Stimulated activated CD8-positive, alpha-beta memory T cell treated with anti-CD3 and anti-CD28 coated beads, Interleukin-2, amount 100 ng/mL, for 1 hour (primary cell): ENCODE measurements around the gene ZNF182.
A peak's percentile ranks its signal among the peaks of the same experiment; 100 is the strongest.
"Not testable (repeated sequence)": the region's sequence is repeated elsewhere in the genome, so short reads cannot be mapped to it uniquely, and the experiment has no call there.

Source experiments
- DNase-seq, 2 donors: peaks; one replicate each; pipeline ENCODE4 v3.0.0-alpha.2; 2020; ENCODE audit warnings: low read depth in 2 of 2

The ZNF182 gene

DNA sequence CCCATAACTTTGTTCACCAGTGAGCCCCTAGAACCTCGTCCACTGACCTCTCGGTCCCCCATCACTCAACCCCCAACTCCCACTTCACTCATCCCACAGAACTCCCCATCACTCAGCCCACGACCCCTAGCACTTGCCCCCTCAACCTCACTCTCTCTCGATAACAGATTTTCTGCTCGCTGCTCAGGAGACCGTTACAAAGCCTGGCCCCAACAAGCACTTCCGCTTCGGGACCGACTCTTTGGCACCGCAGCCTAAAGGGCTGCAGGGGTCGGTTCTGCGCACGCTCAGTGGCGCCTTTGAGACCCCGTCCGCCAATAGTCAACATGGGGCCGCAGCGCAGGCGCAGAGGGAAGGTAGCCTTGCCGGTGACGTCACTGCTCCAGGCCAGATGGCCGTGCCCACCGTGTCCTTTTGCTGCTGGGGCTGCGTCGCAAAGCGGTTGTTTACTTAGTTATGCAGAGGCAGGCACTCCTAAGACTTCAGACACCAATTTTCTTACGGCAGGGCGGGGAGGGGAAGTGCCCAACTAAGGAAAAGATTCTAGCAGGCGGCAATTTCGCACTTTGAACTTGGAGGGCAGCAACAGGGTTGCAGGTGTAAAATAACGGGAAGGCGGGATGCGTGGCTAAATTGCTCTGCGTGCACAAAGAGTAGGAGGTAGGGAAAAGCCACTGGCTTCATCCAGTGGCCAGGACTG lies at the start of gene ZNF182:
Gene ZNF182 (minus strand): TSS at position 232 of the 700 bp plus-strand sequence. CDS start 1,380 bp downstream, outside the sequence.
- DNase-seq = peak; percentile 79 to 84

DNA sequence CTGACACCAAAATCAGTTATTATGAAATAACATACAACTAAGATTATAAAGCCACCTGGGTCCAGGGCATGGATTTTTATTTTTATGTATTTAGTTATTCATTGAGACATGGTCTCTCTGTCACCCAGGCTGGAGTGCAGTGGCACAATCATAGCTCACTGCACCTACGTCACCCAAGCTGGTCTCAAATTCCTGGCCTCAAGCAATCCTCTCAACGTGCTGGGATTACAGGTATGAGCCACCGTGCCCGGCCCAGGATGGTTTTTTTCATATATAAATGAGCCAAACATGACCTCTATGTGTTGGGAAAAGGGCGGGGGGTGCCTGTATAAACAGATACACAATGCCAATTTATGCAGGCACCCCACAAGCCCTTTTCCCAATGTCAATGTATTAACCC lies 43.1 kb upstream of the ZNF182 start:
- no peak for DNase-seq

DNA sequence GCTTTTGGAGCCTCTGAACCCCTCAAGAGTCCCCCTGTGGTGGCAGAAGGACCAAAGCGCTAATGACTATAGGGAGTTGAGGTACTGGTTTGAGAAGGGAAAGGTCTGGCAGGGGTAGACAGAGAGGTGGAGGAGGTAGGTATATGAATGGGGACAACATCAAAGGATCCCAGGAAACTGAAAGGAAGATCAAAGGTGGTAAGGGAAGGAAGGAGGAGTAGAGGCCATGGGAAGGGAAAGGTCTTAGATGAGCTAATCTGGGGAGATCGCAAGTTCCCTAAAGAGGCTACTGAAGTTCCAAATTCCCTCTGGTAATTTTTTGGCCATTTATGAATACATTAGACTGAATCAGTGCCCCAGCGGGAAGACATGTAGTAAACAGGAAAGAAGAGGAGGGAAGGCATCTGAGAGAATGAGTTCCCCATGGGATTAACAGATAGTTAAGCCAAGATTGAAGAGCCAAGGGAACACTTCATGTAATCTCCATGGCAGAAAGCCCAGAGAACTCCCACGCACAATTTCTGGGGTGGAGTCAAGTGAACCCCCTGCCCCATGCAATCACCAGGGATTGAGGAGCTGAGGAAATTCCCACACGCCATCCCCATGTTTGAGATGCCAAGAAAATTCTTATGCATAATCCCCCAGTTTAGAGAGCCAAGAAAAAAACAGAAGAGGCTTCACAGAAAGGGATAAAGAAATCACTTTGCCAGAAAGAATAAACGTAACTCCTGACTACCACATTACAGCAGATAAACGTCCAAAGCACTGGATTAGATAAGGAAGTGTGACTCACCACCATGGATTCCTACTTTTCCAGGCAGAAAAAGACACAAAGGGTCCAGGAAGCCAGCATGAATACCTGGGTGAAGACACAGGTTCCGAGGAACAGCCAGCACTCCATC lies 41.9 kb upstream of the ZNF182 start:
- no peak for DNase-seq

DNA sequence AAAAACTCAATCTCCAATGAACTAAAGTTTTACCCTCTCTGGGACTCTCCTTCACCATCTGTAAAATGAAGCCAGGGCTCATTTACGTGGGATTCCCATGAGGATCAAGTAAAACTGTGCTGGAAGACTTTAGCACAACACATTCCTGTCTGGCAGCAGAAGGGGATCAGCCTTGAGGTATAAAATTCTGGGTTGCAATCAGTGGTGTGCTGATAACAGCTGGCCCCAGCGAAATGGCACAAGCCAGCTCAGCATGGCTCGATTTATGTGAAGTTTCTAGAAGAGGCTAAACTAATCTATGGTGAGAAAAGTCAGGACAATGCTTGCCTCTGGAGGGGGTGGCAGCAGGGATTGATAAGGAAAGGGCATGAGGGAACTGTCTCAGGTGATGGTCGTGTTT lies 39.3 kb upstream of the ZNF182 start:
- DNase-seq = no peak

DNA sequence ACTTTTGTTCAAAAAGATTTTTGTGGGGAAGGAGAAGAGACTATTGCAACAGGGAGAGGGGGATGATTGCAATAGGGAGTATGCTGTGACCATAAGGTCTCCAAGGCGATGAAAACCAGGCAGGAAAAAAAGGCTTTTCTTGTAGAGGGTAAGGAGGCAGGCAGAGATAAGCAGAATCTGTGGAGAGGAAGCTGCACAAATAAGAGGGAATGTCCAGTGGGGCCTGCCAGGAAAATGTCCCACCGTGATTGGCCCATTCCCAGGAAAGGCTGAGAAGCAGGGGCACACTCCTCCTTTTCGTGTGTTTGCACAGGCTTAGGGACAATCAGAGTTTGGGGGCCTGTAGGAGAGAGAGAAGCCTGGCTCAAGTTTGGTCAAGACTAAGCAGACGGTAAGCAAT lies 32.1 kb upstream of the ZNF182 start:
- no peak for DNase-seq

DNA sequence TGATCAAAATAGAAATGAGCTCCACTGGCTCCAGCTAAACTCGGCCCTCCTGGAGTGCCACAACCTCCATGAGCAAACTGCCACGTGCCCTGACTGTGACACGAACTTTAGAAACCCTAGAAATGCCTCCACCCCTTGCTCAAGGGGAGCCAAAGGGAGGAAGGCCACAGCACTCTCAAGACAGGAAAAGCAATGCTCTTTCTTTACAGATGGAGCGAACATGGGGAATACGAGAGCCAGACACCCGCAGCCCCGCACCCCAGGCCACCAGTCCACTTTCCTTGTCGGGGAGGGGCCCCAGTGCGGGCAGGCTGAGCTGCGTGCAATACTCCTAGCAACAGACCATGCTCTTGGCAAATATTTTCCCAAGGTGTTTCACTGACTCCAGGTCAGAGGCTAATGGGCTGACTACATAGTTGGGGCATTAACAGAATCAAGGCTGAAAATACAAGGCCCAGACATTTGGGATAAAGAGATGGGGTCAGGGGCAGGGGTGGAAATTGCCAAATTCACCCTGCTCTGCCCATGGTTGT lies 26.9 kb upstream of the ZNF182 start:
- DNase-seq = not testable (repeated sequence)

DNA sequence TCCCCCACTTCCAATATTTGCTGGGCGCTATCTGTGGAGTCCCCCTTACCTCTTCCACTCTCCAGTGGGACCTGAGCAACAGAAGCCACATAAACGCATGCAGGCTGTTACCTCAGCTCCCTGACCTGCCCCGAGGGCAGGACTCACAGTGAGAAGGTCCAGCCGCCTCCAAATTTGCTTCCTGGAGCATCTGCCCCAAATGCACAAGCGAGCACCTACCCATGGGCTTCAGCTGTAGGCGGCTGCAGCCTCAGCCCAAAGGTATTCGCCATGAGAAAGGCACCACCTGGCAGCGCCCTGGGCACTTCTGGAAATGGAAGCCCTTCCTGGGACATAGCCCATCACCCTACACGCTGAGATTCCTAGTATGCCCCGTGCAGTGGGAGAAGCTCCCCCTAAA lies 26.4 kb upstream of the ZNF182 start:
- DNase-seq = no peak

DNA sequence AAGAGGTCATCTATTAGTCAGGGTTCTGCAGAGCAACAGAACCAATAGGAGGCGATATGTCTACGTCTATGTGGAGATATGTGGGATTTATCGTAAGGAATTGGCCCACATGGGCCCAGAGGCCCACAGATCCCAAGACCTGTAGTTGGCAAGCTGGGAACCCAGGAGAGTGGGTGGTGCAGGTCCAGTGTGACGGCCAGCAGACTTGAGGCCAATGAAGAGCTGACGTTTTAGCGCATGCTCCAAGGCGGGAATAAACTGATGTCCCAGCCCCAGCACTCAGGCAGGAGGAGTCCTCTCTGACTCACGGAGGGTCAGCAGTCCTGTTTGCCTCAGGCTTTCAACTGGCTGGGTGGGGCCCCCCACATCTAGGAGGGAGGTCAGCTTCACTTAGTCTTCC lies 24.3 kb upstream of the ZNF182 start:
- DNase-seq = no peak

DNA sequence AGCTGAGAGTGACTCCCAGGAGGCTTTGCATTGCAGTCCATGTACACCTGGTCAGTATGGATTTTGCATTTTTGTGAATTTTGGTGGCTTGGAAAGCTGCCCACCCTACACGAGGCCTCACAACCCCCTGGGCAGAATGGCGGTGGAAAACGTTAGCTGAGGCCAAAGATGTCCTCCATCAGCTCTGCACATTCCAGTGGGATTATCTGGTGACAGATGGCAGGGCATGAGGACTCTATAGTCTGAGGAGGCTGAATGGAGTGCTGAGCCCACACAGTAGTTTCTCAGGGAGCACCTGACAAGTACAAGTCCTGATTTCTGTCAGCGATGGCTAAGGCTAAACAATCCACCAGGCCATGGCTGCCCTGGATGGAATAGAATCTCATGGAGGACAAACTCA lies 23.8 kb upstream of the ZNF182 start:
- DNase-seq = not testable (repeated sequence)

DNA sequence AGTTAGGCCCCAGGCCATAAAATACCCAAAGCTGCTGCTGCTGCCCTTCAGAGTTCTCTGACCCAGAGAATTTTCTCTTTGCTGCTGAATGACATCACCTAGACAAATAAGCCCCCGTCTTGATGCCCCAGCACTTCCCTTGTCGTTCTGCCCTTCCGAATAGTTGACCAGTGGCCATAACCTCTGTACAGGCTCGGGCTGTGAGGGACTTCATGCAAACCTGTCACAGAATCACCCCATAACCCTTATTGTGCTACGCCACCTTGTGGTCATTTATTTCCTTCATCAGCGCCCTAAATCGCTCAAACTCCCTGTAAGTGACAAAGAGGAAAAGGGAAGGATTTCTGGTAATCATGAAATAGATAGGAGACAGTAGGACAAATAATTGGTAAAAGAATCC lies 21.8 kb upstream of the ZNF182 start:
- DNase-seq = no peak

DNA sequence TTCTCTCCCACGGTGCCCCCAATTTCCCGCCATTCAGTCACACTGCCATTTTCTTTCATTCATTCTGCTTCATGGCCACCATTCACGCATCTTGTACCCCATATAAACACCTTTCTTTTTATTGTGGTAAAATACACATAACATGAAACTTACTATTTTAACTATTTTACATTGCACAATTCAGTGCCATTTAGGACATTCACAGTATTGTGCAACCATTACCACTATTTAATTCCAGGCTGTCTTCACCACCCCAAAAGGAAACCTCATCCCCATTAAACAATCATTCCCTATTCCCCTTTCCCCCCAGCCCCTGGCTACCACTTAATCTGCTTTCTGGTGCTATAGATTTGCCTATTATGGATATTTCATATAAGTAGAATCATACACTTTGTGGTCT lies 18.9 kb upstream of the ZNF182 start:
- DNase-seq = no peak

DNA sequence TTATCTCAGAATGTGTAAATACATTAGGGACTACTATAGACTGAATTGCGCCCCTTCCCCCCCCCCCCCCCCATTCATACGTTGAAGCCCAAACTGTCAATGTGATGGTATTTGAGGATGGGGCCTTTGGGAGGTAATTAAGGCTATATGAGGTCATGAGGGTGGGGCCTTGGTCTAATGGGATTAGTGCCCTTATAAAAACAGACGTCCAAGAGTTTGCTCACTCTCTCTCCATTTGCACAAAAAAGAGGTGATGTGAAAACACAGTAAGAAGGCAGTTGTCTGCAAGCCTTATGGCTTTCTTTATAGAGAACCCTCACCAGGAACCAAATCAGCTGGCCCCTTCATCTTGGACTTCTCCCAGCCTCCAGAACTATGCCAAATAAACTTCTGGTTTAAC lies 18.3 kb upstream of the ZNF182 start:
- no peak for DNase-seq

DNA sequence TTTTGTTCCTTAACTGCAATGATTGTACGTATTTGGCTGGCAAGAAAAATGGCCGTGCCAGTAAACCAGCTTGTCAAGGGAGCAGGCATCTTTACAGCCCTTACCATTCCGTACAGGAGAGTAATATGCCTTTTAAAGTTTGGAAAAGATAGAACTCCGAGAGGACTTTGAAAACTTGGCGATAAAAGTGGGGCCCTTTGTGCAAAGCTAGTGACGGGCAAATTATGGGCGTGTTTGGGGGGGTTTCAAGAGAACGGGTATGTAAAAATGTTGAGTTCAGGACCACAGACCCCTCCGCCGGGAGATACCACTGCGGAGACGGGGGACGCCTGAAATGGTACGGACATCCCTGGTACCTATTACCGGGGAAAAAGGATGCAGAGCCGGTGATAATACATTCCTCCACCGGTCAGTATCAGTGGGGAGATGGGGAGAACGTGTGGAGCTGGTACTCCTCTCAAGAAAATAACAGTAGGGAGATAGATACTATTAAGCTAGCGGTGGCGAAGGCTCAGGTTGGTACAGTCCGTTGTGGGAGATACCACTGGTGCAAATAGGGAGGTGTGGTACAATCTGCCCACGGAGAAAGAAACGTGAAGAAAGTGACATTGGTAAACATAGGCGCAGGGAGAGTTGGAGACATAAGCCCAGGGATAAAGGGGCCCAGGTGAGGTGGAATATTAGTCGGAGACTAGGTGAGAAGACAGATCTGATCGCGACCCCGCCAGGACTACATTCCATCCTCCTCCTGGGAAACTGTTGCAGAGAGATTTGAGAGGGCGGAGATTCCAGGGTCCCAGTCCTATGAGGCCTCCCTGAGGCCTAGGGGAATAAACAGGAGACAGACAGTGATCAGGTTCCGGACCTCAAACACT lies 17.5 kb upstream of the ZNF182 start:
- DNase-seq = peak; percentile 32 to 53

DNA sequence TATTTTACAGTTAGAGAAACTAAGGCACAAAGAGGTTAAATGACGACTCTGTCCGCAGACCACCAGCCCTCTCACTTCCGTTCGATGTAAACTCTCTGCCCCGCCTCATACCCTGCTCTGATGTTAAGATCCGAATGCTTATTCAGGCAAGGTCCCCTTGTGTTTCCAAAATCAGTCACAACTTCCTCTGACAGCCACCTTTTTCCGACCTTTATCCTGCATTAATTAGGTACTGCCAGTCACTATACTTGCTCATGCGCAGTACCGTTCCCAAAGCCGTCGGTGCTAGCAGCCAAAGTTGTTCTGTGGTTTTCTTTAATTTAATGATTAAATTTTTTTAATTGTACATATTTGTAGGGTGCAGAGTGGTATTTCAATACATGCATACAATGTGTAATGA lies 16.7 kb upstream of the ZNF182 start:
- DNase-seq = not testable (repeated sequence)

DNA sequence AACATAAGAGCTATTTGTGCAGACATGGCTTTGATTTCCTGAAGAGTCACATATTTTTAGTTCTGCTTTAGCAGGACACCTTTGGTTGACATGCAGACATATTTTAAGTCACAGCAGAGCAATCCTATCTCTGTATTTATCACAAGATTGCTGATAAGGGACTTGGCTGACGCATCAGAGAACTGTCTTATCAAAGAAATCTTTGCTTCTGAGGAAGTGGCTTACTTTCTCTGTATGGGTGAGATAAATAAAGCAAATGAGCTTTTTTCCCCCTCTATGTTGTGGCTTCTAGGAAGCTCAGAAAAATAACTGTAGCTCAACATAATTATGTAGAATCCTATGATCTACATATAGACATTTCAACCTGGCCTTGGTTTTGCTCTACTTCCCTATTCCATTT lies 16.1 kb upstream of the ZNF182 start:
- not testable (repeated sequence) for DNase-seq

DNA sequence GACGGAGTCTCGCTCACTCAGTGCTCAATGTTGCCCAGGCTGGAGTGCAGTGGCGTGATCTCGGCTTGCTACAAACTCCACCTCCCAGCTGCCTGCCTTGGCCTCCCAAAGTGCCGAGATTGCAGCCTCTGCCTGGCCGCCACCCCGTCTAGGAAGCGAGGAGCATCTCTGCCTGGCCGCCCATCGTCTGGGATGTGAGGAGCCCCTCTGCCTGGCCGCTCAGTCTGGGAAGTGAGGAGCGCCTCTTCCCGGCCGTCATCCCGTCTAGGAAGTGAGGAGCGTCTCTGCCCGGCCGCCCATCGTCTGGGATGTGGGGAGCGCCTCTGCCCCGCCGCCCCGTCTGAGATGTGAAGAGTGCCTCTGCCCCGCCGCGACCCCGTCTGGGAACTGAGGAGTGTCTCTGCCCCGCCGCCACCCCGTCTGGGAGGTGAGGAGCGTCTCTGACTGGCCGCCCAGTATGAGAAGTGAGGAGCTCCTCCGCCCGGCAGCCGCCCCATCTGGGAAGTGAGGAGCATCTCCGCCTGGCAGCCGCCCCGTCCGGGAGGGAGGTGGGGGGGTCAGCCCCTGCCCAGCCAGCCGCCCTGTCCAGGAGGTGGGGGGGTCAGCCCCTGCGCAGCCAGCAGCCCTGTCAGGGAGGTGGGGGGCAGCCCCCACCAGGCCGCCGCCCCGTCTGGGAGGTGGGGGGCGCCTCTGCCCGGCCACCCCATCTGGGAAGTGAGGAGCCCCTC lies 13.0 kb upstream of the ZNF182 start:
- not testable (repeated sequence) for DNase-seq

DNA sequence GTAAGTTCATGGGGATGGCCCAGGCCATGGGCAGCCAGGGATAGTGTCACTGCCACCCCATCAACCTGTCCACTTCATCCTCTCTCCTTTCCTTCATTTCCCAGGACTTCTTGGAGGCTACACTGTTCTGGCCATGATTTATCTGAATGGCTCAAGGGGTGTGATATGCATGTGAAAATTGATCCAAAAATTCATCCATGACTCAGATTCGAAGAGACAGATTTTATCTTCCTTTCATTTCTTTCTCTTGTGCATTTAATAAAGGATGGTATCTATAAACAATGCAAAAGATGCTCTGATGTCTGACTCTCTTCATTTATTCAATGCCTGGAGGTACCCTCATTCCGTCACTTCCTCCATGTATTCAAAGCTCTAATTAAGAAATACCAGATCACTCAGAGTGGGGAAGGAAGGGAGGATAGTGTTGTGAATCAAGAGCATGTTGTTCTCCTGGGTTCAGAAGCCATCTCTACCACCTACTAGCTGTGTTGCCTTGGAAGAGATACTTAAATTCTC lies 5.7 kb upstream of the ZNF182 start:
- not testable (repeated sequence) for DNase-seq

DNA sequence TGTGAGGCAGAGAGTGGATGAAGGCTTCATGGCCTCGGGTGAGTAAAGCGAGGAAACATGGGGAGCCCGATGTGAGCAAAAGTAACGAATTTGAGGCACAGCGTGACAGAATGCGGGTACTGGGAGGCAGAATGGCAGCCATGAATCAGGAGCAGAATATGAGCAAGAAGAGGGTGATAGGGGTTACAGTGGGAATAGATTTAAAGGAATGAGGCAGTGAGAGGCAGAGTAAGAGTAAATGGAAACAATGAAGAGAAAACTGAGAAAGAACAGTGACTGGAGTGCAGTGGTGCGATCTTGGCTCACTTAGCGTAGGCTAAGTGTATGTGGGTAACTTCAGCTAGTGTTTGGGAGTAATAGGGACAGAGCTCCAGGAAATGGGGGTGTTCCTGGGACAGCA lies 2.9 kb upstream of the ZNF182 start, which contains the start of gene SPACA5:
Gene SPACA5 (plus strand): TSS at position 301 of the 400 bp plus-strand sequence. CDS start 815 bp downstream, outside the sequence.
- DNase-seq = not testable (repeated sequence)

DNA sequence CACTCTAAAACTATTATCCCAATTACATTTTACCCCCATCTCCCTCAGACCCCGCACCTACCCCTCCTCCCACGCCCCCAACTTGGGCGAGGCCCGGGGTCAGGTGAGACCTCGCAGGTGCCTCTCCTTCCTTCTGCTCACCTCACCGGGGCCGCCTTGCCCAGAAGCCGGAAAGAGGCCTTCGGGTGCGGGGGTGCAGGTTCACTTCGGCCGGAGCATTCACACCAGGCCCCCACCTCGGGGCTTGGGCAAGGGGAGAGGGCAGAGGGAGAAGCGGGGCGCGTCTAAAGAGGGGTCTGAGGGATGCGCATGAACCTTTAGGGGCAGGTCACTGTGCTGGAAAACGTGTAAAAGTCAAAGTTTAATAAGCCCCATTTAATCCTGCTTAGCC lies 427 bp downstream of the ZNF182 start:
- DNase-seq = no peak

DNA sequence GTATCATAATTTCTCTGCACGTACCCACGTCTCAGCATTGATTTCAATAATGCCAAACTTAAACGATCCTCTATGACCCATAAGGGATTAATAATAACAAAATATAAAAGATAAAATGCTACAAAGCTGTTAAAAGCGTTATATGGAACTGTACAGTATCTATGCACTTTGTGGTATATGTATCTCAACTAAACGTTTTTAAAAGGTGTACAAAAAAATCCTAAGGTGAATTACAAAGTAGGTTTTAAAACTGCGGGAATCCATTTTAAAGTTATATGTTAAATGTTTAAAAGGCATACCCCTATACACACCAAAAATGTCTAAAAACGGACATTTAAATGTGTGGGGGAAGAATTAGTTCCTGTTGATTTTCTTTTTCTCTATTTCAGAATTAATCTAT lies 860 bp downstream of the ZNF182 start:
- DNase-seq = no peak

DNA sequence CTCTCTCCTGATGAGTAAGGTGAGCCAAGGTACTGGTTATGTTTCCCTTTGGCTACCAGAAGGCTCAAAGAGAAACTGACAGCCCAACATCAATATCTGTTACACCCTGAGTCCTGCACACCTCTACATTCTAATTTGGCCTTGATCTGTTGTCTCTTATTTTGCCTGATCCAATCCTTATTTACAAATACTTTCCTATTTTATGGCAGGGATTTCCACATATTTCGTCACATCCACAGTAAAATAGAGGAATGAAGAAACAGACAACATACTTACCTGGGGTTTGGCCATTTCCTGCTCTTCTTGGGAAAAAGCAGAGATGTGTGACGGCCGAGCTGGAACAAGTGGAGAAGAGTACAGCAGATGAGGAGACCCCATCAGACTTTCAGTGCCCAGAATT lies 1.5 kb downstream of the ZNF182 start:
- no peak for DNase-seq
